ENCODE data around the gene TMEM150A.

GRCh38 chr2:85613717-85614515, 11.4 kb upstream of the TMEM150A start:
- TF ChIP-seq, protein P1, sequence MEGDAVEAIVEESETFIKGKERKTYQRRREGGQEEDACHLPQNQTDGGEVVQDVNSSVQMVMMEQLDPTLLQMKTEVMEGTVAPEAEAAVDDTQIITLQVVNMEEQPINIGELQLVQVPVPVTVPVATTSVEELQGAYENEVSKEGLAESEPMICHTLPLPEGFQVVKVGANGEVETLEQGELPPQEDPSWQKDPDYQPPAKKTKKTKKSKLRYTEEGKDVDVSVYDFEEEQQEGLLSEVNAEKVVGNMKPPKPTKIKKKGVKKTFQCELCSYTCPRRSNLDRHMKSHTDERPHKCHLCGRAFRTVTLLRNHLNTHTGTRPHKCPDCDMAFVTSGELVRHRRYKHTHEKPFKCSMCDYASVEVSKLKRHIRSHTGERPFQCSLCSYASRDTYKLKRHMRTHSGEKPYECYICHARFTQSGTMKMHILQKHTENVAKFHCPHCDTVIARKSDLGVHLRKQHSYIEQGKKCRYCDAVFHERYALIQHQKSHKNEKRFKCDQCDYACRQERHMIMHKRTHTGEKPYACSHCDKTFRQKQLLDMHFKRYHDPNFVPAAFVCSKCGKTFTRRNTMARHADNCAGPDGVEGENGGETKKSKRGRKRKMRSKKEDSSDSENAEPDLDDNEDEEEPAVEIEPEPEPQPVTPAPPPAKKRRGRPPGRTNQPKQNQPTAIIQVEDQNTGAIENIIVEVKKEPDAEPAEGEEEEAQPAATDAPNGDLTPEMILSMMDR (conservative IDR thresholded peaks at IDR 0.05; ENCODE audit: low read depth, low read length), result no peak
- TF ChIP-seq POLR2A (IDR thresholded peaks at IDR 0.05; ENCODE audit: low read depth, low read length) (no peak), CEBPB (IDR thresholded peaks at IDR 0.05; ENCODE audit: low read depth, low read length) (no peak), MAFK (IDR thresholded peaks at IDR 0.05; ENCODE audit: low read depth, low read length) (no peak), BHLHE40 (IDR thresholded peaks at IDR 0.05; ENCODE audit: low read depth, low read length) (no peak), MAZ (IDR thresholded peaks at IDR 0.05; ENCODE audit: borderline replicate concordance, low read depth, low read length) (no peak), SMC3 (IDR thresholded peaks at IDR 0.05; ENCODE audit: low read depth, low read length) (no peak), RAD21 (IDR thresholded peaks at IDR 0.05; ENCODE audit: low read length) (no peak), MXI1 (IDR thresholded peaks at IDR 0.05; ENCODE audit: borderline replicate concordance, low read depth, low read length) (no peak), RFX5 (IDR thresholded peaks at IDR 0.05; ENCODE audit: low read depth, low read length) (no peak), CHD1 (IDR thresholded peaks at IDR 0.05; ENCODE audit: low read depth, low read length) (no peak)
- TF ChIP-seq, protein P2, sequence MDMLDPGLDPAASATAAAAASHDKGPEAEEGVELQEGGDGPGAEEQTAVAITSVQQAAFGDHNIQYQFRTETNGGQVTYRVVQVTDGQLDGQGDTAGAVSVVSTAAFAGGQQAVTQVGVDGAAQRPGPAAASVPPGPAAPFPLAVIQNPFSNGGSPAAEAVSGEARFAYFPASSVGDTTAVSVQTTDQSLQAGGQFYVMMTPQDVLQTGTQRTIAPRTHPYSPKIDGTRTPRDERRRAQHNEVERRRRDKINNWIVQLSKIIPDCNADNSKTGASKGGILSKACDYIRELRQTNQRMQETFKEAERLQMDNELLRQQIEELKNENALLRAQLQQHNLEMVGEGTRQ (IDR thresholded peaks at IDR 0.05; ENCODE audit: low read depth, low read length), result no peak
- TF ChIP-seq, protein P3, sequence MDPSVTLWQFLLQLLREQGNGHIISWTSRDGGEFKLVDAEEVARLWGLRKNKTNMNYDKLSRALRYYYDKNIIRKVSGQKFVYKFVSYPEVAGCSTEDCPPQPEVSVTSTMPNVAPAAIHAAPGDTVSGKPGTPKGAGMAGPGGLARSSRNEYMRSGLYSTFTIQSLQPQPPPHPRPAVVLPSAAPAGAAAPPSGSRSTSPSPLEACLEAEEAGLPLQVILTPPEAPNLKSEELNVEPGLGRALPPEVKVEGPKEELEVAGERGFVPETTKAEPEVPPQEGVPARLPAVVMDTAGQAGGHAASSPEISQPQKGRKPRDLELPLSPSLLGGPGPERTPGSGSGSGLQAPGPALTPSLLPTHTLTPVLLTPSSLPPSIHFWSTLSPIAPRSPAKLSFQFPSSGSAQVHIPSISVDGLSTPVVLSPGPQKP (IDR thresholded peaks at IDR 0.05; ENCODE audit: borderline replicate concordance, low read depth, low read length), result no peak

Measured in IMR-90 (cell line).